HEK293 (cell line): ENCODE results near the gene C1orf21.

Experiments used
- CTCF ChIA-PET: fragments of 350-600 bp; formaldehyde crosslinking; extraction: SDS; loops from one replicate; lab custom pipeline; 2021; ENCODE audit warnings: antibody characterized with exemption; lab: Yijun Ruan, JAX
- POLR2A ChIA-PET: fragments of 300-600 bp; formaldehyde crosslinking; extraction: SDS; loops from one replicate; lab custom pipeline; 2020; ENCODE audit warnings: antibody characterized with exemption, inconsistent platforms; lab: Yijun Ruan, JAX
- H3K27ac ChIP-seq: fragments of 200-500 bp; sonication (Bioruptor generic); 2 replicates; pipeline ENCODE4 v1.5.1; 2014; ENCODE audit warnings: low read depth, low read length, control low read depth, inconsistent platforms; ENCODE audit errors: extremely low read depth
- H3K36me3 ChIP-seq, 2 experiments: fragments of 200-500 bp in 1 of 2; sonication (Bioruptor generic) in 1 of 2; 1 replicate in 1 of 2; 2 replicates in 1 of 2; pipeline ENCODE4 v1.5.1; 2014 to 2017; ENCODE audit warnings: inconsistent platforms in 2 of 2, low read length in 2 of 2; ENCODE audit not compliant: control insufficient read depth in 2 of 2, insufficient read depth in 1 of 2
- H3K4me1 ChIP-seq: fragments of 200-500 bp; sonication (Bioruptor generic); 2 replicates; pipeline ENCODE4 v1.5.1; 2014; ENCODE audit warnings: mild to moderate bottlenecking, low read length, inconsistent platforms; ENCODE audit not compliant: control insufficient read depth, insufficient read depth
- H3K4me3 ChIP-seq: 2 replicates; pipeline ENCODE4 v1.5.1; 2011; ENCODE audit warnings: low read depth, mild to moderate bottlenecking, control low read depth, low read length, moderate library complexity
- H3K9me3 ChIP-seq: fragments of 200-500 bp; sonication (Bioruptor generic); 2 replicates; pipeline ENCODE4 v1.5.1; 2014; ENCODE audit warnings: low read depth, low read length, inconsistent platforms; ENCODE audit not compliant: control insufficient read depth, insufficient read depth
- EGR2 ChIP-seq: fragments of 450-650 bp; formaldehyde crosslinking; IDR thresholded peaks from 2 replicates; pipeline ENCODE4 v1.5.1; 2016; ENCODE audit warnings: low read depth, missing biosample characterization, missing genetic modification characterization
- FEZF1 ChIP-seq: fragments of 450-650 bp; formaldehyde crosslinking; IDR thresholded peaks from 2 replicates; pipeline ENCODE4 v1.5.1; 2016; ENCODE audit warnings: missing biosample characterization, missing genetic modification characterization
- GLIS2 ChIP-seq: fragments of 450-650 bp; formaldehyde crosslinking; IDR thresholded peaks from 2 replicates; pipeline ENCODE4 v1.5.1; 2016; ENCODE audit warnings: missing biosample characterization, missing genetic modification characterization
- KLF7 ChIP-seq: fragments of 450-650 bp; formaldehyde crosslinking; IDR thresholded peaks from 2 replicates; pipeline ENCODE4 v1.5.1; 2016; ENCODE audit warnings: missing biosample characterization, missing genetic modification characterization, borderline replicate concordance
- OVOL3 ChIP-seq: fragments of 450-650 bp; formaldehyde crosslinking; IDR thresholded peaks from 2 replicates; pipeline ENCODE4 v1.5.1; 2016; ENCODE audit warnings: missing biosample characterization, missing genetic modification characterization
- SP7 ChIP-seq: fragments of 450-650 bp; formaldehyde crosslinking; IDR thresholded peaks from 2 replicates; pipeline ENCODE4 v1.5.1; 2016; ENCODE audit warnings: missing biosample characterization, missing genetic modification characterization
- TCF7L2 ChIP-seq: IDR thresholded peaks from 2 replicates; pipeline ENCODE4 v1.6.1; 2011; ENCODE audit warnings: low read depth, mild to moderate bottlenecking, inconsistent platforms, low read length, moderate library complexity, borderline replicate concordance
- TRIM28 ChIP-seq: IDR thresholded peaks from 2 replicates; pipeline ENCODE4 v1.6.1; 2011; ENCODE audit warnings: low read length, control low read depth, borderline replicate concordance
- ZNF214 ChIP-seq: fragments of 450-650 bp; formaldehyde crosslinking; IDR thresholded peaks from 2 replicates; pipeline ENCODE4 v1.5.1; 2017; ENCODE audit warnings: missing biosample characterization, mild to moderate bottlenecking, missing genetic modification characterization, borderline replicate concordance
- ZNF239 ChIP-seq: fragments of 450-650 bp; formaldehyde crosslinking; IDR thresholded peaks from 2 replicates; pipeline ENCODE4 v1.5.1; 2016; ENCODE audit warnings: missing biosample characterization, missing genetic modification characterization
- ZNF266 ChIP-seq: fragments of 450-650 bp; formaldehyde crosslinking; IDR thresholded peaks from 2 replicates; pipeline ENCODE4 v1.5.1; 2016; ENCODE audit warnings: missing biosample characterization, missing genetic modification characterization, low read depth
- ZNF324 ChIP-seq: fragments of 450-650 bp; formaldehyde crosslinking; IDR thresholded peaks from 2 replicates; pipeline ENCODE4 v1.5.1; 2016; ENCODE audit warnings: missing biosample characterization, missing genetic modification characterization
- ZNF341 ChIP-seq: fragments of 450-650 bp; formaldehyde crosslinking; IDR thresholded peaks from 2 replicates; pipeline ENCODE4; 2016; ENCODE audit warnings: low read depth, missing biosample characterization, missing genetic modification characterization
- ZNF350 ChIP-seq: fragments of 450-650 bp; formaldehyde crosslinking; IDR thresholded peaks from 2 replicates; pipeline ENCODE4 v1.5.0; 2017; ENCODE audit warnings: missing biosample characterization, mild to moderate bottlenecking, missing genetic modification characterization
- ZNF37A ChIP-seq: fragments of 450-650 bp; IDR thresholded peaks from 2 replicates; pipeline ENCODE4 v1.5.1; 2018; ENCODE audit warnings: missing biosample characterization, missing genetic modification characterization
- ZNF394 ChIP-seq: fragments of 450-650 bp; formaldehyde crosslinking; IDR thresholded peaks from 2 replicates; pipeline ENCODE4 v1.5.1; 2016; ENCODE audit warnings: missing biosample characterization, missing genetic modification characterization, mild to moderate bottlenecking, moderate library complexity, borderline replicate concordance
- ZNF416 ChIP-seq: fragments of 450-650 bp; formaldehyde crosslinking; IDR thresholded peaks from 2 replicates; pipeline ENCODE4 v1.5.1; 2016; ENCODE audit warnings: missing biosample characterization, missing genetic modification characterization
- ZNF423 ChIP-seq: fragments of 450-650 bp; formaldehyde crosslinking; IDR thresholded peaks from 2 replicates; pipeline ENCODE4 v1.5.1; 2016; ENCODE audit warnings: missing biosample characterization, missing genetic modification characterization
- ZNF501 ChIP-seq: fragments of 450-650 bp; formaldehyde crosslinking; IDR thresholded peaks from 2 replicates; pipeline ENCODE4 v1.5.1; 2016; ENCODE audit warnings: missing biosample characterization, missing genetic modification characterization
- ZNF555 ChIP-seq: fragments of 450-650 bp; formaldehyde crosslinking; conservative IDR thresholded peaks from 2 replicates; pipeline ENCODE4 v1.5.1; 2017; ENCODE audit warnings: missing biosample characterization, mild to moderate bottlenecking, missing genetic modification characterization, inconsistent platforms
- ZNF571 ChIP-seq: fragments of 450-650 bp; formaldehyde crosslinking; IDR thresholded peaks from 2 replicates; pipeline ENCODE4 v1.5.0; 2017; ENCODE audit warnings: missing biosample characterization, missing genetic modification characterization
- ZNF600 ChIP-seq: fragments of 450-650 bp; formaldehyde crosslinking; IDR thresholded peaks from 2 replicates; pipeline ENCODE4 v1.5.1; 2016; ENCODE audit warnings: missing biosample characterization, missing genetic modification characterization
- ZNF776 ChIP-seq: fragments of 450-650 bp; formaldehyde crosslinking; IDR thresholded peaks from 2 replicates; pipeline ENCODE4 v1.5.0; 2017; ENCODE audit warnings: missing biosample characterization, missing genetic modification characterization, borderline replicate concordance
- ZNF785 ChIP-seq: fragments of 450-650 bp; formaldehyde crosslinking; IDR thresholded peaks from 2 replicates; pipeline ENCODE4 v1.5.1; 2016; ENCODE audit warnings: missing biosample characterization, missing genetic modification characterization
- ZNF843 ChIP-seq: fragments of 450-650 bp; formaldehyde crosslinking; IDR thresholded peaks from 2 replicates; pipeline ENCODE4 v1.5.1; 2016; ENCODE audit warnings: missing biosample characterization, missing genetic modification characterization
- TF ChIP-seq, protein P1 (sequence below): fragments of 450-650 bp; formaldehyde crosslinking; IDR thresholded peaks from 2 replicates; pipeline ENCODE4 v1.5.1; 2017; ENCODE audit warnings: missing biosample characterization, missing genetic modification characterization
- TF ChIP-seq, protein P2 (sequence below): fragments of 450-650 bp; formaldehyde crosslinking; IDR thresholded peaks from 2 replicates; pipeline ENCODE4 v1.5.1; 2016; ENCODE audit warnings: missing biosample characterization, missing genetic modification characterization
- TF ChIP-seq, protein P3 (sequence below): fragments of 450-650 bp; formaldehyde crosslinking; IDR thresholded peaks from 2 replicates; pipeline ENCODE4 v1.5.1; 2017; ENCODE audit warnings: missing biosample characterization, missing genetic modification characterization

C1orf21 gene

DNA sequence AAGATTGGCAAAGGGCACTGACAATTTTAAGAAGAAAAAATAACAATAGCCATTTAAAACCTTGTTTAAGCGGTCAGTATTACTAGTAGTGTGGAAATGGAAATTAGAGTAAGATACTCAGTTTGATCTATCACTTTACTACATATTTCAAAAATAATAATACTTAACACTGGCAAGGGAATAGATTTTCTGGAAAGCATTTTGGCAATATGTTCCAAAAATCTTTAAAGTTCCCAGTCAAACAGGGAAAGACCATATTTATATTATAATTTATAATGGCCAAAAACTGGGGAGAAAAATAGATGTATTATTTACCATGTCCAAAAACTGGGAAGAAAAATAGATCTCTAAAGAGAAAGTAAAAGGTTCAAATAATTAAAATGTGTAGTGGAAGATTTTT, 28.6 kb upstream of the C1orf21 start:
- ChIA-PET POLR2A (no interaction called here), CTCF (interaction anchor here (1.1 kb wide), 1 partner anchor 305 kb away, joined by 4 read pairs; no protein-coding TSS in a partner anchor)
- TF ChIP-seq ZNF600 (tag by site-specific recombination) (no peak), ZNF423 (tag by site-specific recombination) (no peak), ZNF37A (tag by site-specific recombination) (no peak), SP7 (tag by site-specific recombination) (no peak), ZNF571 (tag by site-specific recombination) (no peak), ZNF350 (tag by site-specific recombination) (no peak), TRIM28 (no peak), ZNF416 (no peak), FEZF1 (tag by site-specific recombination) (no peak)
- Histone ChIP-seq H3K9me3 (no peaks in the 10 kb centered on the region), H3K27ac (no peak overlapping the region), H3K36me3 (no peaks in the 10 kb centered on the region), H3K4me1 (peaks cover 3% of the 10 kb centered on the region; the same call in 1 of the 2 replicates), H3K4me3 (no peak overlapping the region)

DNA sequence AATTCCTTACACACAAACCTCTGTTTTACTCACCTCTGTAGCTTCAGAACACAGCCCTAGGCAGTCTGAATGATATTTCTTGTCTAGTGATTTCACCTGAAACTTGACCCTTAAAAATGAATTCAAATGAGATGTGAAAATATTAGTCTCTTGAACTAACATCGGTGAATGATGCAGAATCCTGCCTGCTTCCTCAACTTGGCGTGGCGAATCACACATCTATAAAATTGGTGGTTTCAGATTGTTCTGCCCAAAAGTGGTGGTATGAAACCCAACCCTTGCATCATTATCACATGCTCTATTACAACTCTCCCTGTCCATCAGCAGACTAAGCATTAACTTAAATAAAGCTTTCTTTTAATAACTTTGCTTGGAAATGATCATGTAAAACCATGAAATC, 26.9 kb upstream of the C1orf21 start:
- H3K4me1 ChIP-seq = peaks cover 3% of the 10 kb centered on the region; the same call in 1 of the 2 replicates
- TF ChIP-seq OVOL3 (tag by site-specific recombination) (no peak), ZNF501 (tag by site-specific recombination) (no peak), ZNF555 (tag by site-specific recombination) (no peak)
- TF ChIP-seq, all 188 proteins: peak for 0

DNA sequence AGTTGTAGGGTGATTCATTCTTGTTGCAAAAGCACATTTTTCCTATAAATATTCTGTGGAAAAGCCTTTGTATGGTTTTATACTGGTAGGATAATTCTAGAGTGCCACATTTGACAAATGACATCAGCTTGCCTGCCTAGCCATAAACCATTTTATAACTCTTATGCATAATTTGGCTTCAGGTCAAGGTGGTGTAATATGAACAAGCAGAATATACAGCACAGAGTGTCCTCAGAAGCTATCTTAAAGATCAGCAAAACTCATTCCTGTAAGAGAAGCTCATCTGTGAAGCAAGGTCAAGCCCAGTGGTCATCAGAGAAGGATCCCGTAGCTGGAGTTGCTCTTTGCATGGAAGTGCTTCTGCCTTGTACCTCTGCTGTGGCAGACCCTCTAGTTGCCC, 24.0 kb upstream of the C1orf21 start:
- Histone ChIP-seq H3K4me3 (no peak overlapping the region), H3K36me3 (no peaks in the 10 kb centered on the region), H3K4me1 (peaks cover 3% of the 10 kb centered on the region; the same call in 1 of the 2 replicates), H3K27ac (no peak overlapping the region), H3K9me3 (no peaks in the 10 kb centered on the region)
- POLR2A ChIA-PET = interaction anchor here (0.6 kb wide), 1 partner anchor 39 kb away, joined by 3 read pairs; no protein-coding TSS in a partner anchor
- CTCF ChIA-PET = interaction anchor here (0.6 to 2.0 kb wide), 2 partner anchors 301 to 1294 kb away, joined by 4 to 5 read pairs; no protein-coding TSS in a partner anchor
- no peak for TF ChIP-seq GLIS2 (tag by site-specific recombination)
- TF ChIP-seq ZNF214 (tag by site-specific recombination) = no peak
- no peak for TF ChIP-seq ZNF239 (tag by site-specific recombination)
- TF ChIP-seq TCF7L2 = no peak
- TF ChIP-seq ZNF501 (tag by site-specific recombination) = no peak
- no peak for TF ChIP-seq ZNF776 (tag by site-specific recombination)
- TF ChIP-seq ZNF324 (tag by site-specific recombination) = no peak
- TF ChIP-seq, protein P1, sequence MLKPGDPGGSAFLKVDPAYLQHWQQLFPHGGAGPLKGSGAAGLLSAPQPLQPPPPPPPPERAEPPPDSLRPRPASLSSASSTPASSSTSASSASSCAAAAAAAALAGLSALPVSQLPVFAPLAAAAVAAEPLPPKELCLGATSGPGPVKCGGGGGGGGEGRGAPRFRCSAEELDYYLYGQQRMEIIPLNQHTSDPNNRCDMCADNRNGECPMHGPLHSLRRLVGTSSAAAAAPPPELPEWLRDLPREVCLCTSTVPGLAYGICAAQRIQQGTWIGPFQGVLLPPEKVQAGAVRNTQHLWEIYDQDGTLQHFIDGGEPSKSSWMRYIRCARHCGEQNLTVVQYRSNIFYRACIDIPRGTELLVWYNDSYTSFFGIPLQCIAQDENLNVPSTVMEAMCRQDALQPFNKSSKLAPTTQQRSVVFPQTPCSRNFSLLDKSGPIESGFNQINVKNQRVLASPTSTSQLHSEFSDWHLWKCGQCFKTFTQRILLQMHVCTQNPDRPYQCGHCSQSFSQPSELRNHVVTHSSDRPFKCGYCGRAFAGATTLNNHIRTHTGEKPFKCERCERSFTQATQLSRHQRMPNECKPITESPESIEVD (tag by site-specific recombination) = no peak
- TF ChIP-seq, protein P2, sequence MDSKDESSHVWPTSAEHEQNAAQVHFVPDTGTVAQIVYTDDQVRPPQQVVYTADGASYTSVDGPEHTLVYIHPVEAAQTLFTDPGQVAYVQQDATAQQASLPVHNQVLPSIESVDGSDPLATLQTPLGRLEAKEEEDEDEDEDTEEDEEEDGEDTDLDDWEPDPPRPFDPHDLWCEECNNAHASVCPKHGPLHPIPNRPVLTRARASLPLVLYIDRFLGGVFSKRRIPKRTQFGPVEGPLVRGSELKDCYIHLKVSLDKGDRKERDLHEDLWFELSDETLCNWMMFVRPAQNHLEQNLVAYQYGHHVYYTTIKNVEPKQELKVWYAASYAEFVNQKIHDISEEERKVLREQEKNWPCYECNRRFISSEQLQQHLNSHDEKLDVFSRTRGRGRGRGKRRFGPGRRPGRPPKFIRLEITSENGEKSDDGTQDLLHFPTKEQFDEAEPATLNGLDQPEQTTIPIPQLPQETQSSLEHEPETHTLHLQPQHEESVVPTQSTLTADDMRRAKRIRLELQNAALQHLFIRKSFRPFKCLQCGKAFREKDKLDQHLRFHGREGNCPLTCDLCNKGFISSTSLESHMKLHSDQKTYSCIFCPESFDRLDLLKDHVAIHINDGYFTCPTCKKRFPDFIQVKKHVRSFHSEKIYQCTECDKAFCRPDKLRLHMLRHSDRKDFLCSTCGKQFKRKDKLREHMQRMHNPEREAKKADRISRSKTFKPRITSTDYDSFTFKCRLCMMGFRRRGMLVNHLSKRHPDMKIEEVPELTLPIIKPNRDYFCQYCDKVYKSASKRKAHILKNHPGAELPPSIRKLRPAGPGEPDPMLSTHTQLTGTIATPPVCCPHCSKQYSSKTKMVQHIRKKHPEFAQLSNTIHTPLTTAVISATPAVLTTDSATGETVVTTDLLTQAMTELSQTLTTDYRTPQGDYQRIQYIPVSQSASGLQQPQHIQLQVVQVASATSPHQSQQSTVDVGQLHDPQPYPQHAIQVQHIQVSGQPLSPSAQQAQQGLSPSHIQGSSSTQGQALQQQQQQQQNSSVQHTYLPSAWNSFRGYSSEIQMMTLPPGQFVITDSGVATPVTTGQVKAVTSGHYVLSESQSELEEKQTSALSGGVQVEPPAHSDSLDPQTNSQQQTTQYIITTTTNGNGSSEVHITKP = no peak
- no peak for TF ChIP-seq ZNF341 (tag by site-specific recombination)
- TF ChIP-seq, protein P3, sequence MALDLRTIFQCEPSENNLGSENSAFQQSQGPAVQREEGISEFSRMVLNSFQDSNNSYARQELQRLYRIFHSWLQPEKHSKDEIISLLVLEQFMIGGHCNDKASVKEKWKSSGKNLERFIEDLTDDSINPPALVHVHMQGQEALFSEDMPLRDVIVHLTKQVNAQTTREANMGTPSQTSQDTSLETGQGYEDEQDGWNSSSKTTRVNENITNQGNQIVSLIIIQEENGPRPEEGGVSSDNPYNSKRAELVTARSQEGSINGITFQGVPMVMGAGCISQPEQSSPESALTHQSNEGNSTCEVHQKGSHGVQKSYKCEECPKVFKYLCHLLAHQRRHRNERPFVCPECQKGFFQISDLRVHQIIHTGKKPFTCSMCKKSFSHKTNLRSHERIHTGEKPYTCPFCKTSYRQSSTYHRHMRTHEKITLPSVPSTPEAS (tag by site-specific recombination) = no peak
- TF ChIP-seq EGR2 = no peak
- no peak for TF ChIP-seq ZNF394
- TF ChIP-seq ZNF785 = no peak
- no peak for TF ChIP-seq ZNF266
- no peak for TF ChIP-seq KLF7 (tag by site-specific recombination)
- TF ChIP-seq ZNF843 (tag by site-specific recombination) = no peak

More for the DNA sequence above, 26.9 kb upstream of the C1orf21 start:
- Histone ChIP-seq H3K9me3 (no peaks in the 10 kb centered on the region), H3K4me3 (no peak overlapping the region), H3K36me3 (no peaks in the 10 kb centered on the region), H3K27ac (no peak overlapping the region)
- ChIA-PET CTCF (no interaction called here), POLR2A (no interaction called here)
